ENCODE data around the gene FCF1. TPM values are rescaled to one million over a fixed set of nuclear protein-coding genes. Genes with fewer than 3 reads are reported as not detected.

Gene FCF1
- total RNA-seq, 2 experiments from 2014 or later = 16.1 to 62.1 TPM

GRCh38 chr14:74710480-74710879, 2.5 kb upstream of the FCF1 start:
- ChIA-PET POLR2A (interaction anchor here (0.5 to 1.4 kb wide), 7 partner anchors 10 to 158 kb away, joined by 3 to 5 read pairs (median 3); no protein-coding TSS in a partner anchor), CTCF (ENCODE audit: unreplicated experiment) (no interaction called here)
- BruUV-seq (replicated peaks) = no TSS peak
- no peak overlapping the region for H3K4me2 ChIP-seq (ENCODE audit: low read length)
- no peak overlapping the region for H3K4me3 ChIP-seq (ENCODE audit: low read depth, low read length, poor library complexity, severe bottlenecking)
- peaks cover 7% of the 10 kb centered on the region for H3K36me3 ChIP-seq (ENCODE audit: insufficient read depth, low read length)
- H4K20me1 ChIP-seq (ENCODE audit: insufficient read depth, low read length) = peaks cover 6% of the 10 kb centered on the region; the same call in 1 of the 2 replicates
- no peak overlapping the region for H2AFZ ChIP-seq (ENCODE audit: low read length)
- DNase-seq (ENCODE audit: low spot score) = no peak
- peaks cover 82% of the 10 kb centered on the region for H3K79me2 ChIP-seq (ENCODE audit: insufficient read depth, low read depth, low read length)
- H3K9me3 ChIP-seq (ENCODE audit: low read length) = no peaks in the 10 kb centered on the region
- H3K9me2 ChIP-seq (ENCODE audit: insufficient read depth, low read length) = no peaks in the 10 kb centered on the region
- H3K4me1 ChIP-seq (ENCODE audit: insufficient read depth, low read length, poor library complexity, severe bottlenecking) = peaks cover 18% of the 10 kb centered on the region
- no peak overlapping the region for H3K27ac ChIP-seq (ENCODE audit: low read depth, low read length, poor library complexity, severe bottlenecking)
- TF ChIP-seq EZH2phosphoT487 (IDR thresholded peaks at IDR 0.05; ENCODE audit: borderline replicate concordance, low read depth, low read length) = no peak
- no peak for TF ChIP-seq CTCF (conservative IDR thresholded peaks at IDR 0.05; ENCODE audit: low read length)
- intact Hi-C loops (cut with micrococcal nuclease; ENCODE audit: unreplicated experiment) = no loop called here

GRCh38 chr14:74711651-74712050, 1.3 kb upstream of the FCF1 start:
- ChIA-PET POLR2A (no interaction called here), CTCF (ENCODE audit: unreplicated experiment) (no interaction called here)
- peak overlapping the region; percentile 94 for H3K4me3 ChIP-seq (ENCODE audit: low read depth, low read length, poor library complexity, severe bottlenecking)
- H3K36me3 ChIP-seq (ENCODE audit: insufficient read depth, low read length) = peaks cover 19% of the 10 kb centered on the region; the same call in 1 of the 2 replicates
- no peaks in the 10 kb centered on the region for H3K9me2 ChIP-seq (ENCODE audit: insufficient read depth, low read length)
- H3K9me3 ChIP-seq (ENCODE audit: low read length) = no peaks in the 10 kb centered on the region
- no peak overlapping the region for H3K27ac ChIP-seq (ENCODE audit: low read depth, low read length, poor library complexity, severe bottlenecking)
- intact Hi-C loops (cut with micrococcal nuclease; ENCODE audit: unreplicated experiment) = no loop called here
- TF ChIP-seq CTCF (conservative IDR thresholded peaks at IDR 0.05; ENCODE audit: low read length) (no peak), EZH2phosphoT487 (IDR thresholded peaks at IDR 0.05; ENCODE audit: borderline replicate concordance, low read depth, low read length) (no peak)
- peak overlapping the region; percentile 87 for H3K4me2 ChIP-seq (ENCODE audit: low read length)
- no TSS peak for BruUV-seq (replicated peaks)
- H2AFZ ChIP-seq (ENCODE audit: low read length) = no peak overlapping the region
- H3K4me1 ChIP-seq (ENCODE audit: insufficient read depth, low read length, poor library complexity, severe bottlenecking) = peaks cover 18% of the 10 kb centered on the region
- H4K20me1 ChIP-seq (ENCODE audit: insufficient read depth, low read length) = peaks cover 6% of the 10 kb centered on the region; the same call in 1 of the 2 replicates
- no peak for DNase-seq (ENCODE audit: low spot score)
- H3K79me2 ChIP-seq (ENCODE audit: insufficient read depth, low read depth, low read length) = peaks cover 70% of the 10 kb centered on the region

GRCh38 chr14:74713395-74713735, 421 bp downstream of the FCF1 start:
- BruUV-seq (replicated peaks) = no TSS peak
- H4K20me1 ChIP-seq (ENCODE audit: insufficient read depth, low read length) = 0 out of 2 replicates have a peak, but pooled peaks cover 6% of the 10 kb centered on the region
- H3K4me1 ChIP-seq (ENCODE audit: insufficient read depth, low read length, poor library complexity, severe bottlenecking) = peaks cover 18% of the 10 kb centered on the region
- intact Hi-C loops (cut with micrococcal nuclease; ENCODE audit: unreplicated experiment) = no loop called here
- peak overlapping the region; percentile 79; the same call in 1 of the 2 replicates for H2AFZ ChIP-seq (ENCODE audit: low read length)
- no peaks in the 10 kb centered on the region for H3K9me2 ChIP-seq (ENCODE audit: insufficient read depth, low read length)
- no peaks in the 10 kb centered on the region for H3K9me3 ChIP-seq (ENCODE audit: low read length)
- peak overlapping the region; percentile 94 for H3K4me3 ChIP-seq (ENCODE audit: low read depth, low read length, poor library complexity, severe bottlenecking)
- H3K4me2 ChIP-seq (ENCODE audit: low read length) = peak overlapping the region; percentile 72
- POLR2A ChIA-PET = interaction anchor here (0.6 to 0.8 kb wide), 2 partner anchors 21 to 443 kb away, joined by 3 to 4 read pairs; no protein-coding TSS in a partner anchor
- peaks cover 59% of the 10 kb centered on the region for H3K79me2 ChIP-seq (ENCODE audit: insufficient read depth, low read depth, low read length)
- no peak for TF ChIP-seq EZH2phosphoT487 (IDR thresholded peaks at IDR 0.05; ENCODE audit: borderline replicate concordance, low read depth, low read length)
- no peak for TF ChIP-seq CTCF (conservative IDR thresholded peaks at IDR 0.05; ENCODE audit: low read length)
- peaks cover 33% of the 10 kb centered on the region; the same call in 1 of the 2 replicates for H3K36me3 ChIP-seq (ENCODE audit: insufficient read depth, low read length)
- CTCF ChIA-PET (ENCODE audit: unreplicated experiment) = no interaction called here
- no peak for DNase-seq (ENCODE audit: low spot score)
- H3K27ac ChIP-seq (ENCODE audit: low read depth, low read length, poor library complexity, severe bottlenecking) = peak overlapping the region; percentile 13
